Small intestine (tissue), 7 donors: ENCODE measurements around the gene CLCN7. TPM values are rescaled to one million over a fixed set of nuclear protein-coding genes. Genes with fewer than 3 reads are reported as not detected.

Experiments
- DNase-seq, 2 donors: peaks; one replicate each; pipeline versions ENCODE4 v3.0.0 to v3.0.0-alpha.2; 2013
- FAIRE-seq: peaks from 2 replicates; lab custom pipeline; 2012; peaks lifted over from hg19 to GRCh38; lab: Jason Lieb, UNC
- H3K27ac ChIP-seq, 3 donors: one replicate each; pipeline ENCODE4 v1.5.1; 2013; ENCODE audit warnings: low read length in 2 of 3, mild to moderate bottlenecking in 2 of 3, control low read depth in 1 of 3, inconsistent platforms in 1 of 3, low read depth in 1 of 3, moderate library complexity in 1 of 3
- H3K27me3 ChIP-seq, 3 donors: one replicate each; pipeline ENCODE4 v1.6.1; 2013; ENCODE audit warnings: low read length in 3 of 3, inconsistent platforms in 1 of 3; ENCODE audit not compliant: control insufficient read depth in 3 of 3, insufficient read depth in 3 of 3
- H3K36me3 ChIP-seq, 3 donors: one replicate each; pipeline ENCODE4 v1.6.1; 2013; ENCODE audit warnings: low read length in 3 of 3, inconsistent platforms in 1 of 3, low read depth in 1 of 3, mild to moderate bottlenecking in 1 of 3, moderate library complexity in 1 of 3; ENCODE audit not compliant: control insufficient read depth in 3 of 3, insufficient read depth in 2 of 3
- H3K4me1 ChIP-seq, 3 donors: one replicate each; pipeline ENCODE4 v1.6.1; 2013; ENCODE audit warnings: low read length in 2 of 3, inconsistent platforms in 1 of 3, low read depth in 1 of 3, mild to moderate bottlenecking in 1 of 3, moderate library complexity in 1 of 3; ENCODE audit not compliant: control insufficient read depth in 3 of 3, insufficient read depth in 2 of 3
- H3K4me3 ChIP-seq, 3 donors: one replicate each; pipeline ENCODE4 v1.5.1; 2013; ENCODE audit warnings: low read length in 3 of 3, control low read depth in 1 of 3, inconsistent platforms in 1 of 3, low read depth in 1 of 3, mild to moderate bottlenecking in 1 of 3, moderate library complexity in 1 of 3
- H3K9me3 ChIP-seq, 2 donors: one replicate each; pipeline ENCODE4 v1.6.1; 2013; ENCODE audit warnings: low read depth in 1 of 2, low read length in 1 of 2; ENCODE audit not compliant: control insufficient read depth in 2 of 2, insufficient read depth in 1 of 2
- WGBS, 3 donors: extraction: QIAGEN DNeasy Blood & Tissue Kit; methylation state at CpG; one replicate each; pipeline ENCODE4 v1.1.7; 2013; 5-methylcytosine and 5-hydroxymethylcytosine counted together
- polyA plus RNA-seq, 4 donors: library from polyadenylated mRNA; stranded (reverse) in 3 of 4; unstranded in 1 of 4; fragments of 200-250 nt in 3 of 4; fragments of 120-200 nt in 1 of 4; gene quantifications; one replicate each; pipeline versions ENCODE4 v1.2.1 to v1.2.3, GENCODE V29; 2013
- donor health status: healthy with polysubstance abuse.
- donor health status: control.
- donor health status: control.
- donor health status: Bipolar disorder and iron deficiency.
- donor health status: healthy.

CLCN7 gene
- polyA plus RNA-seq, 4 donors = 28.4 to 88.3 (median 42.8) TPM

GRCh38 chr16:1398351-1398750, 76.5 kb downstream of the CLCN7 start:
- Histone ChIP-seq H3K9me3 (no peaks in the 10 kb centered on the region), H3K4me3 (no peak overlapping the region), H3K4me1 (no peaks in the 10 kb centered on the region), H3K27me3 (no peaks in the 10 kb centered on the region), H3K27ac (no peak overlapping the region), H3K36me3 (peaks cover 17 to 86% (median 20%) of the 10 kb centered on the region in 3 donors)
- DNase-seq (no peak), FAIRE-seq (no peak)
- 95 to 96% (median 95%) methylated on average over 9 of the region's 9 CpGs for WGBS, 3 donors

GRCh38 chr16:1397779-1398178, 77.0 kb downstream of the CLCN7 start:
- FAIRE-seq (no peak), DNase-seq (no peak)
- Histone ChIP-seq H3K36me3 (peaks cover 18 to 86% (median 21%) of the 10 kb centered on the region in 3 donors), H3K4me3 (no peak overlapping the region), H3K27me3 (no peaks in the 10 kb centered on the region), H3K4me1 (no peaks in the 10 kb centered on the region), H3K27ac (no peak overlapping the region), H3K9me3 (no peaks in the 10 kb centered on the region)
- 94 to 95% (median 94%) methylated on average over 17 to 21 of the region's 21 CpGs for WGBS, 3 donors

GRCh38 chr16:1395444-1396031, 79.3 kb downstream of the CLCN7 start:
- Histone ChIP-seq H3K27me3 (no peaks in the 10 kb centered on the region), H3K27ac (no peak overlapping the region), H3K36me3 (peaks cover 16 to 83% (median 16%) of the 10 kb centered on the region in 3 donors), H3K9me3 (no peaks in the 10 kb centered on the region), H3K4me1 (no peaks in the 10 kb centered on the region), H3K4me3 (no peak overlapping the region)
- 68 to 83% (median 82%) methylated on average over 22 of the region's 22 CpGs for WGBS, 3 donors
- no peak for FAIRE-seq
- DNase-seq = peak in 1 of 2 donors; percentile 23

Other genes with a start within 250 kb of the CLCN7 start
- 10 to 100 TPM in 2 of 4 donors, 1 to 10 TPM in 2; 3.3 to 40.9 (median 14.0) TPM for gene TPSG1, start 249.8 kb downstream of the CLCN7 start, polyA plus RNA-seq
- 10 to 100 TPM in 2 of 4 donors, 1 to 10 TPM in 1, under 1 TPM in 1; 0.47 to 58.7 (median 20.5) TPM for gene TPSB2, start 244.8 kb downstream of the CLCN7 start, polyA plus RNA-seq
- 10 to 100 TPM in 2 of 4 donors, 1 to 10 TPM in 1, under 1 TPM in 1; 0.10 to 50.5 (median 15.4) TPM for gene TPSAB1, start 234.3 kb downstream of the CLCN7 start, polyA plus RNA-seq
- 1 to 10 TPM in 1 of 4 donors, under 1 TPM in 2, not detected in 1; 0.06 to 1.3 (median 0.81) TPM for gene TPSD1, start 219.0 kb downstream of the CLCN7 start, polyA plus RNA-seq
- 100 to 1,000 TPM in 1 of 4 donors, 10 to 100 TPM in 3; 38.7 to 123 (median 64.8) TPM for gene UBE2I, start 165.4 kb downstream of the CLCN7 start, polyA plus RNA-seq
- gene BAIAP3, start 141.4 kb downstream of the CLCN7 start, polyA plus RNA-seq = 10 to 100 TPM in 1 of 4 donors, 1 to 10 TPM in 3; 4.5 to 10.5 (median 7.0) TPM
- gene TSR3, start 123.2 kb downstream of the CLCN7 start, polyA plus RNA-seq = 10 to 100 TPM; 38.7 to 67.8 (median 57.3) TPM
- 10 to 100 TPM; 34.3 to 84.7 (median 43.9) TPM for gene GNPTG, start 123.1 kb downstream of the CLCN7 start, polyA plus RNA-seq
- 10 to 100 TPM in 1 of 4 donors, 1 to 10 TPM in 3; 1.9 to 21.1 (median 4.6) TPM for gene UNKL, start 60.3 kb downstream of the CLCN7 start, polyA plus RNA-seq
- 10 to 100 TPM; 15.1 to 36.1 (median 28.2) TPM for gene UQCC4, start 54.3 kb downstream of the CLCN7 start, polyA plus RNA-seq
- gene PERCC1, start 44.0 kb downstream of the CLCN7 start, polyA plus RNA-seq = under 1 TPM in 2 of 4 donors, not detected in 2; 0.58 to 0.69 TPM
- gene CCDC154, start 30.5 kb downstream of the CLCN7 start, polyA plus RNA-seq = 1 to 10 TPM in 2 of 4 donors, under 1 TPM in 1, not detected in 1; 0.76 to 1.4 (median 1.4) TPM
- gene PTX4, start 13.9 kb upstream of the CLCN7 start, polyA plus RNA-seq = under 1 TPM in 2 of 4 donors, not detected in 2; 0.04 to 0.07 TPM
- gene TELO2, start 18.3 kb upstream of the CLCN7 start, polyA plus RNA-seq = 10 to 100 TPM; 41.3 to 50.3 (median 44.7) TPM
- gene TMEM204, start 58.6 kb upstream of the CLCN7 start, polyA plus RNA-seq = 10 to 100 TPM in 1 of 4 donors, 1 to 10 TPM in 3; 1.6 to 23.8 (median 7.0) TPM
- gene IFT140, start 137.0 kb upstream of the CLCN7 start, polyA plus RNA-seq = 10 to 100 TPM in 1 of 4 donors, 1 to 10 TPM in 3; 2.2 to 13.2 (median 4.8) TPM
- gene CRAMP1, start 137.3 kb upstream of the CLCN7 start, polyA plus RNA-seq = 10 to 100 TPM in 1 of 4 donors, 1 to 10 TPM in 3; 2.4 to 18.3 (median 8.3) TPM
- 10 to 100 TPM; 17.0 to 52.4 (median 36.3) TPM for gene JPT2, start 203.3 kb upstream of the CLCN7 start, polyA plus RNA-seq
- gene MAPK8IP3, start 231.2 kb upstream of the CLCN7 start, polyA plus RNA-seq = 10 to 100 TPM; 26.2 to 60.1 (median 39.6) TPM